ENCODE results near the gene SLC15A4.
"Not testable (repeated sequence)": the region's sequence is repeated elsewhere in the genome, so short reads cannot be mapped to it uniquely, and the experiment has no call there.

The SLC15A4 gene

GRCh38 chr12:128813392-128813791 is 10.4 kb downstream of the SLC15A4 start:
- no peak for DNase-seq

GRCh38 chr12:128811806-128812205 is 12.0 kb downstream of the SLC15A4 start:
- no peak for DNase-seq

GRCh38 chr12:128810182-128811127 is 13.3 kb downstream of the SLC15A4 start:
- no peak for DNase-seq

- no peak for DNase-seq
Observed at GRCh38 chr12:128808651-128809050, 15.1 kb downstream of the SLC15A4 start.

GRCh38 chr12:128807161-128807724 is 16.5 kb downstream of the SLC15A4 start:
- DNase-seq, result no peak

- DNase-seq, result no peak
Observed at GRCh38 chr12:128806573-128806972, 17.2 kb downstream of the SLC15A4 start.

GRCh38 chr12:128805406-128805805 is 18.4 kb downstream of the SLC15A4 start:
- not testable (repeated sequence) for DNase-seq

GRCh38 chr12:128804762-128805161 is 19.0 kb downstream of the SLC15A4 start:
- no peak for DNase-seq

- DNase-seq, result no peak
Observed at GRCh38 chr12:128803788-128804187, 20.0 kb downstream of the SLC15A4 start.

- no peak for DNase-seq
Observed at GRCh38 chr12:128802756-128803155, 21.0 kb downstream of the SLC15A4 start.

- DNase-seq, result no peak
Observed at GRCh38 chr12:128801879-128802391, 21.8 kb downstream of the SLC15A4 start.

GRCh38 chr12:128800606-128801005 is 23.2 kb downstream of the SLC15A4 start:
- no peak for DNase-seq

- DNase-seq, result no peak
Observed at GRCh38 chr12:128798571-128799341, 25.0 kb downstream of the SLC15A4 start.

GRCh38 chr12:128797119-128798118 is 26.3 kb downstream of the SLC15A4 start:
- DNase-seq, result no peak

GRCh38 chr12:128796439-128797118 is 27.2 kb downstream of the SLC15A4 start:
- no peak for DNase-seq

- no peak for DNase-seq
Observed at GRCh38 chr12:128795530-128796361, 28.0 kb downstream of the SLC15A4 start.

GRCh38 chr12:128794661-128795529 is 28.9 kb downstream of the SLC15A4 start:
- DNase-seq, result no peak

- no peak for DNase-seq
Observed at GRCh38 chr12:128793701-128794100, 30.1 kb downstream of the SLC15A4 start.

GRCh38 chr12:128792881-128793280 is 30.9 kb downstream of the SLC15A4 start:
- DNase-seq, result no peak
